Subcutaneous abdominal adipose tissue (tissue), 5 donors: ENCODE results near the gene PRKCH.

Experiments used
- H3K27ac ChIP-seq: one replicate; pipeline ENCODE4 v1.7.0; 2013; ENCODE audit warnings: low read depth, mild to moderate bottlenecking, inconsistent platforms, low read length, moderate library complexity
- H3K27me3 ChIP-seq, 5 donors: one replicate each; pipeline ENCODE4 v1.7.0; 2013; ENCODE audit warnings: low read length in 5 of 5, inconsistent platforms in 1 of 5; ENCODE audit not compliant: control insufficient read depth in 5 of 5, insufficient read depth in 4 of 5
- H3K36me3 ChIP-seq, 5 donors: one replicate each; pipeline ENCODE4 v1.7.0; 2013; ENCODE audit warnings: low read length in 5 of 5; ENCODE audit not compliant: control insufficient read depth in 5 of 5, insufficient read depth in 5 of 5
- H3K4me1 ChIP-seq, 5 donors: one replicate each; pipeline ENCODE4 v1.7.0; 2013; ENCODE audit warnings: low read length in 5 of 5, mild to moderate bottlenecking in 3 of 5, moderate library complexity in 1 of 5; ENCODE audit not compliant: control insufficient read depth in 5 of 5, insufficient read depth in 5 of 5
- H3K4me3 ChIP-seq, 5 donors: one replicate each; pipeline ENCODE4 v1.7.0; 2013; ENCODE audit warnings: low read length in 5 of 5, low read depth in 1 of 5
- H3K9ac ChIP-seq, 5 donors: one replicate each; pipeline ENCODE4 v1.7.0; 2013; ENCODE audit warnings: low read length in 5 of 5, mild to moderate bottlenecking in 4 of 5, moderate library complexity in 3 of 5
- H3K9me3 ChIP-seq, 5 donors: one replicate each; pipeline ENCODE4 v1.7.0; 2013; ENCODE audit warnings: low read length in 5 of 5; ENCODE audit not compliant: control insufficient read depth in 5 of 5
- donor health status: healthy.
- donor health status: healthy.
- donor health status: healthy.
- donor health status: healthy.
- donor health status: healthy.

Gene PRKCH

GRCh38 chr14:61435563-61436337, 114.4 kb downstream of the PRKCH start:
- H3K27ac ChIP-seq: no peak overlapping the region
- peaks cover 0 to 3% (median 0%) of the 10 kb centered on the region in 5 donors for H3K9me3 ChIP-seq
- H3K4me1 ChIP-seq: peaks cover 7 to 49% (median 19%) of the 10 kb centered on the region in 5 donors
- H3K36me3 ChIP-seq: no peaks in the 10 kb centered on the region
- no peak overlapping the region for H3K4me3 ChIP-seq
- no peaks in the 10 kb centered on the region for H3K27me3 ChIP-seq
- no peak overlapping the region for H3K9ac ChIP-seq

GRCh38 chr14:61437381-61437780, 116.0 kb downstream of the PRKCH start:
- H3K4me3 ChIP-seq: no peak overlapping the region
- peaks cover 7 to 49% (median 19%) of the 10 kb centered on the region in 5 donors for H3K4me1 ChIP-seq
- H3K9ac ChIP-seq: no peak overlapping the region
- H3K9me3 ChIP-seq: no peaks in the 10 kb centered on the region
- H3K36me3 ChIP-seq: no peaks in the 10 kb centered on the region
- H3K27ac ChIP-seq: no peak overlapping the region
- H3K27me3 ChIP-seq: no peaks in the 10 kb centered on the region

GRCh38 chr14:61438036-61438435, 116.7 kb downstream of the PRKCH start:
- Histone ChIP-seq H3K4me1 (peaks cover 7 to 48% (median 19%) of the 10 kb centered on the region in 5 donors), H3K36me3 (no peaks in the 10 kb centered on the region), H3K9ac (no peak overlapping the region), H3K27ac (no peak overlapping the region), H3K9me3 (no peaks in the 10 kb centered on the region), H3K4me3 (no peak overlapping the region), H3K27me3 (no peaks in the 10 kb centered on the region)

GRCh38 chr14:61438497-61438859, 117.1 kb downstream of the PRKCH start:
- peaks cover 7 to 44% (median 19%) of the 10 kb centered on the region in 5 donors for H3K4me1 ChIP-seq
- H3K4me3 ChIP-seq: peak overlapping the region in 1 of 5 donors; percentile 43
- H3K27ac ChIP-seq: peak overlapping the region; percentile 47

GRCh38 chr14:61438860-61439765, 117.7 kb downstream of the PRKCH start:
- H3K36me3 ChIP-seq: no peaks in the 10 kb centered on the region
- no peaks in the 10 kb centered on the region for H3K9me3 ChIP-seq
- H3K4me1 ChIP-seq: peaks cover 7 to 44% (median 19%) of the 10 kb centered on the region in 5 donors
- no peaks in the 10 kb centered on the region for H3K27me3 ChIP-seq
- peak overlapping the region in 1 of 5 donors; percentile 22 for H3K9ac ChIP-seq
- peak overlapping the region; percentile 47 for H3K27ac ChIP-seq
- peak overlapping the region; percentile 31 to 50 (median 43) for H3K4me3 ChIP-seq

More at GRCh38 chr14:61438497-61438859, 117.1 kb downstream of the PRKCH start:
- Histone ChIP-seq H3K36me3 (no peaks in the 10 kb centered on the region), H3K27me3 (no peaks in the 10 kb centered on the region), H3K9me3 (no peaks in the 10 kb centered on the region), H3K9ac (peak overlapping the region in 1 of 5 donors; percentile 22)

- H3K36me3 ChIP-seq: no peaks in the 10 kb centered on the region
- no peak overlapping the region for H3K9ac ChIP-seq
- no peak overlapping the region for H3K27ac ChIP-seq
- peak overlapping the region in 4 of 5 donors; percentile 31 to 50 (median 44) for H3K4me3 ChIP-seq
- peaks cover 7 to 39% (median 19%) of the 10 kb centered on the region in 5 donors for H3K4me1 ChIP-seq
- no peaks in the 10 kb centered on the region for H3K27me3 ChIP-seq
- H3K9me3 ChIP-seq: no peaks in the 10 kb centered on the region
These were observed 118.5 kb downstream of the PRKCH start for GRCh38 chr14:61439779-61440418.

- Histone ChIP-seq H3K27ac (no peak overlapping the region), H3K9ac (no peak overlapping the region), H3K4me1 (peaks cover 7 to 19% (median 15%) of the 10 kb centered on the region in 5 donors), H3K27me3 (no peaks in the 10 kb centered on the region), H3K4me3 (no peak overlapping the region), H3K36me3 (no peaks in the 10 kb centered on the region), H3K9me3 (no peaks in the 10 kb centered on the region)
These were observed 122.1 kb downstream of the PRKCH start for GRCh38 chr14:61443481-61443880.

- Histone ChIP-seq H3K27ac (no peak overlapping the region), H3K4me1 (peaks cover 3 to 11% (median 7%) of the 10 kb centered on the region in 5 donors), H3K36me3 (no peaks in the 10 kb centered on the region), H3K4me3 (no peak overlapping the region), H3K9ac (no peak overlapping the region), H3K27me3 (no peaks in the 10 kb centered on the region), H3K9me3 (no peaks in the 10 kb centered on the region)
These were observed 122.9 kb downstream of the PRKCH start for GRCh38 chr14:61444215-61444768.

- no peak overlapping the region for H3K4me3 ChIP-seq
- H3K36me3 ChIP-seq: peaks cover 0 to 7% (median 2%) of the 10 kb centered on the region in 5 donors
- H3K9ac ChIP-seq: no peak overlapping the region
- peaks cover 0 to 12% (median 0%) of the 10 kb centered on the region in 5 donors for H3K4me1 ChIP-seq
- no peaks in the 10 kb centered on the region for H3K9me3 ChIP-seq
- H3K27ac ChIP-seq: no peak overlapping the region
- H3K27me3 ChIP-seq: no peaks in the 10 kb centered on the region
These were observed 130.1 kb downstream of the PRKCH start for GRCh38 chr14:61451491-61451890.
